HG03342 (cell line): ENCODE data around the gene XK.
"Not testable (repeated sequence)": the region's sequence is repeated elsewhere in the genome, so short reads cannot be mapped to it uniquely, and the experiment has no call there.

Source experiments
- ATAC-seq: cut with Tn5 transposase; IDR thresholded peaks from one replicate; pipeline ENCODE4 v1.9.1; 2021; ENCODE audit warnings: mild to moderate bottlenecking, moderate library complexity; ENCODE audit not compliant: unreplicated experiment

The XK gene, protein sequence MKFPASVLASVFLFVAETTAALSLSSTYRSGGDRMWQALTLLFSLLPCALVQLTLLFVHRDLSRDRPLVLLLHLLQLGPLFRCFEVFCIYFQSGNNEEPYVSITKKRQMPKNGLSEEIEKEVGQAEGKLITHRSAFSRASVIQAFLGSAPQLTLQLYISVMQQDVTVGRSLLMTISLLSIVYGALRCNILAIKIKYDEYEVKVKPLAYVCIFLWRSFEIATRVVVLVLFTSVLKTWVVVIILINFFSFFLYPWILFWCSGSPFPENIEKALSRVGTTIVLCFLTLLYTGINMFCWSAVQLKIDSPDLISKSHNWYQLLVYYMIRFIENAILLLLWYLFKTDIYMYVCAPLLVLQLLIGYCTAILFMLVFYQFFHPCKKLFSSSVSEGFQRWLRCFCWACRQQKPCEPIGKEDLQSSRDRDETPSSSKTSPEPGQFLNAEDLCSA

DNA sequence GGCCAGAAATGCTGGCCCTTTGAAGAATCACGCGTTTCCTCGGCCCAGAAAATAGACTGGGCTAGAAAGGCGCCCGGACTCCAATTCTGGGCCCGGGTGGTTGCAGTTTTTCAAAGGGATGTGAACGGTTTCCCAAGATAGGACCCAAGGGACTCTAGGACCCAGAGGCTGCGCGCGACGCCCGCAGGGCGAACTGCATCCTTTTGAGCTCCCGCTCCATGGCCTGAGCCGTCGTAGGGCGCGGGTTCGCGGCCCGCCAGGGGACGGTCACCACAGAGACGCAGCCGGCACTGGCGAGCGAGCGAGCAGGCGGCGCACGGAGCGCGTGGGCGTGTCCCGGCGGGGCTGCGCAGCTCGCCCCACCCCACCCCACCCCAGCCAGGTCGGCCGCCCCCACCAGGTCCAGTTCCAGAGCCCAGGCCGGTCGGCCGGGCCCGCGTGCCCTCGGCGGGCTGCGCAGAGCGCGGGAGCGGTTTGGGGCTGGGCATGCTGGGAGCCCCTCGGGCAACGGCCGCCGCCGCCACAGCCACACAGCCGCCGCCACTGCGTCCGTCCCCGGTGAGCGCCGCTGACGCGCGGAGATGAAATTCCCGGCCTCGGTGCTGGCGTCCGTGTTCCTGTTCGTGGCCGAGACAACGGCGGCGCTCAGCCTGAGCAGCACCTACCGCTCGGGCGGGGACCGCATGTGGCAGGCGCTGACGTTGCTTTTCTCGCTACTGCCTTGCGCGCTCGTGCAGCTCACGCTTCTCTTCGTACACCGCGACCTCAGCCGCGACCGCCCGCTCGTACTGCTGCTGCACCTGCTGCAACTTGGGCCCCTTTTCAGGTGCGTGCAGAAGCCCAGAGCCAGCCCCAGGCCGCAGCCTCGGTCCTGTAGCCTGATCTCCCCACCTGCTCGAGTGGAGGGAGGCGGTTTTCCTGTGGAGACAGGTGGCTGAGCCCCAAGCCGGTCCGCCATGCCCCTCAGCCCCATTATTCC, at the start of gene XK:
TSS of gene XK (plus strand) at position 411 of the 979 bp plus-strand sequence. CDS start at position 582, 171 bp downstream.
- peak; percentile 55 for ATAC-seq

DNA sequence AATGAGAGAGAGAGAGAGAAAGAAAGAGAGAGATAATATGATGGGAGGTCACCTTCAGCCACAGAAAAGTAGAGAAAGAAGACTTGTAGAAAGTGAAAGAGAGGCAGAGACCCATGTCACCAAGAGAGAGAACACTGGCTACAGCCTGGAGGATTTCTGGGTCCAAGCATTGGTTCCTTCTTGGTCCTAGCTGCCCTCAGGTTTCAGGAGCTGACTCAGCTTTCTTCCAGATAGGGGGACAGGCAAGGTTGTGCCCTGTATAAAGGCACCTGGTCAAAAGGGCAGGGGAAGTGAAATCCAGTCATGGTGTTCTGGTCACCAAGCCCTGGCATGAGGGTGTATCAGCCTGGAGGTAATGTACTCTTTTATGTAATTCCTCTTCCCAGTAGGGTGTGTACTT, 47.5 kb upstream of the XK start:
- no peak for ATAC-seq

DNA sequence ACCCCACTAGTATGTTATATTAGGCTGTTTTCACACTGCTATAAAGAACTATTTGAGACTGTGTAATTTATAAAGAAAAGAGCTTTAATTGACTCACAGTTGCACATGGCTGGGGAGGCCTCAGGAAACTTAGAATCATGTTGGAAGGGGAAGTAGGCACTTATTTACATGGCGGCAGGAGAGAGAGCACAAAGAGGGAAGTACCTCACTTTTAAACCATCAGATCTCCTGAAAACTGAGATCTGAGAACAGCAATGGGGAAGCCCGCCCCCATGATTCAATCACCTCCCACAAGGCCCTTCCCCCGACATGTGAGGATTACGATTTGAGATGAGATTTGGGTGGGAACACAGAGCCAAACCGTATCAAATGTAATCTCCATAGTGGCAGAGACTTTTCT, 45.4 kb upstream of the XK start:
- no peak for ATAC-seq

DNA sequence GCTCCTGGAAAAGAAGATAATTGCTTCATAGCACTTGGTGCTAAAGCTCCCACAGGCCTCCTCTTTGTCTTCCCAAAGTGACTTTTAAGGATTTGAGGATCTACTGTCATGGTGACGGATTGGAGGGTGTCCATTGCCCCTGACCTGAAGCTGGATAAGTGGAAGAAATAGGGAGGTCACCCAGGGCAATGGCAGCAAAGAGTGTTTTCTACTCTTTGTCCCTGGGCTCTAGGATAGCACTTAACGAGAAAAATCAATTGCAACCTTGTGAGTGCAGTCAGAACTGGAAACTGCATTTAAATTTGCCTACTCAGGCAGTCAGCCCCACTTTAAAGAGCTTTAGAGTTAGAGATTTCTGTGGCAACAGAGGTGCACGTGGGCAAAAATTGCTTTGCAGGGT, 43.7 kb upstream of the XK start:
- ATAC-seq = no peak

DNA sequence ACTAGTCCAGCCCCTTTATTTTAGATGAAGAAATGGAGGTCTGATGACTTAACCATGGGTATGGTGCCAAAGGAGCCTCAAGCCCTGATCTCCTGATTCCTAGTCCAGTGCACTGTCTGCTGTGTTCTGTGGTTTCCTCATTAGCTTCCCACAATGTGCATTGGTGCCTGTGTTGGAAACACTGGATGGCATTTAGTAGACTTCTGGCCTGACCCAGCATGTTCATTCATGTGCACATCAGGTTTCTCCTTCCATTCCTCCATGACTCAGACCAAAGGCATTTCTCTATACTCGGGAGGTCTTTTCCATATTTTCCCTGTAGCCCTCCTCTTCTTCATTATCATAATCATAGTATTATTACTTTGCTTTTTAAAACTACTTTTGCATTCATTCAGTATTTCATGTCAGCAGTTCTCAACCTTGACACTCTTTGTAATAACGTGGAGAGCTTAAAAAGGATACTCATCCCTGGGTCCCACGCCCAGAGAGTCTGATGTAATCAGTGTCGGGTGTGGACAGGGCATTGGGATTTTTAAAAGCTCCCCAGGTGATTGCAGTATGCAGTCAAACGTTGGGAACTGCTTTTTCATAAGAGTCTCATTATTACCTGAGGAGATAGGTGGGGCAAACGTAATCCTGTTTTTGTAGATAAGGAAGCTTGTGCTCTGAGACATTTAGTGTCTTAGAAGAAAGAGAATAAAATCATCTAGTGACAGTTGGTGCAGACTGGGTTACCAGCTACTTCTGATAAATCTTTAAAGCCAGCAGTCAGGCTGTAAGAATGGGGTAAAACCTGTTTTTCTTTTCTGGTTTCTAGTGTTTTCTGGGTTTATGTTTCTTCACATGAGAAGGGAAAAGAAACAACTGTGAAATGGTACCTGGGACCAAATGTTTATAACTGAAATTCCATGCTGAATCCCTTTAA, 40.9 kb upstream of the XK start:
- no peak for ATAC-seq

DNA sequence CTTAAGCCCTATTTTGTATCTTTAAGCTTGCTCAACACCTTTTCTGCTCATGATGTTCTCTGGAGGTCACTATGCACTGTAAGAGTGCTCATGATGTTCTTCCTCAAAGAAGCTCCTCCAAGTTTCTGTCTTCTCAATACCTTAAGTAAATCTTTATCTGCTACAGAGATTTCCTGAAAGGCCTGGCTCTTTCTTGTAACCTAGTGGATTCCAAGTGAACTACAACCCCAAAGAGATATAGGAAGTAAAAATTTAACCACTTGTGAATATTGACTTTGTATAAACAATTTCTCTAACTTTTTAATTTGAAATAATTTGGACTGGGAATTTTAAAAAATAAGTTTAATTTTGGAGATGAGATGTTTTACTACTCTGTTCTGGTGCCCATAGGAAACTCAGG, 39.3 kb upstream of the XK start:
- peak; percentile 47 for ATAC-seq

DNA sequence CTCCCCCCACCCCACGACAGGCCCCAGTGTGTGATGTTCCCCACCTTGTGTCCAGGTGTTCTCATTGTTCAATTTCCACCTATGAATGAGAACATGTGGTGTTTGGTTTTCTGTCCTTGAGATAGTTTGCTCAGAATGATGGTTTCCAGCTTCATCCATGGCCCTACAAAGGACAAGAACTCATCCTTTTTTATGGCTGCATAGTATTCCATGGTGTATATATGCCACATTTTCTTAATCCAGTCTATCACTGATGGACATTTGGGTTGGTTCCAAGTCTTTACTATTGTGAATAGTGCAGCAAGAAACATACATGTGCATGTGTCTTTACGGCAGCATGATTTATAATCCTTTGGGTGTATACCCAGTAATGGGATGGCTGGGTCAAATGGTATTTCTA, 34.7 kb upstream of the XK start:
- not testable (repeated sequence) for ATAC-seq

DNA sequence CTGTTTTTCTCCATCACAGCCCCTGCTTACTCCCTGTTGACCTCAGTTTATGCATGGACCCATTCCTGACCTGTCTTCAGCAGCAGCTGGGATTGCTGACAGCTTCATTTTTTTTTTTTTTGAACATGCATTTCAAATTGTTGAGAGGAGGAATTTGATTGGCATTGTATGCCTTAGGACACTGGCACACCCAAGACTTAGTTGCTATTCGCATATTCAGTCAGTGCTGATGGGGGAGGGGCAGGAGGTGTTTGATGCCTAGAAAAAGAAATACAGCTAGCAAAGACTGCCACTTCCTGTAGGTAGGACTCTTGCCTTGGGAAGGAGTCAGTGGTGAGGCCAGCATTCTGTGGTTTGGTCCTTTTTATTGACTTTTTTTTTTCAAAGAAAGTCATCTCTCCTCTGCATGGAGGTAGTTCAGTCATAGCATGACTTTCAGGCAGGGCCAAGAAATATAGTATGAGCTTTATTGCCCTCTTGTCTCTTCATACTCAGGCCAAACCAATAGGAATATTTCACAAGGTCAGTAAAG, 33.6 kb upstream of the XK start:
- ATAC-seq = no peak

DNA sequence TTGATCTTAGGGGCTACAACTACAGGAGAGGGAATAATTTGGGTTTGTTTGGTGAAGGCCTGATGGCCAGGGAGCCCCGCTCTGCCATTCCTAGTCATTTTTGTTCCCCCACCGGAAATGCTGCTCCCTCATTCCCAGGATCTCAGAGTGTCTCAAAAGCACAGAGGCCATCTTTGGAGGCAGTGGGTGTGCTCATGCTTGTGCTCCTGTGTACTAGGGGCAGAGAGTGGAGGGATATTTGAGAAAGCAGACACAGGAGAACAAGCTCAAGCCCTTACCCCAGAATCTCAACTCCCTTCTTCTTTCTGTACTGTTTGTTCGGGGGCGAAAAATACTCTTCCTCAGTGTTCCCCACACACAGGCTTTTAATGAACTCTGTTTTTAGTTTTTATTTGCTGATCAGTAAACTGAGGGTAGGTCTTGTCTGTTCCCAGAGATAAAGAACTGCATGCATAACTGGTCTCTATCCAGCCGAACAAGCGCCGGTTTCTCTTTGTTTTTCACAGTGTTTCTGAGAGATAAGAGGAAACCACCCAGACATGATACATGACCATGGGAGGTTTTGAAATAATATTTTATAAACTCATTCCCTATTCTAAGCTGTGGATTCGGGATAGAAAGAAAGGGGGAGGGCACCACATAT, 32.9 kb upstream of the XK start:
- ATAC-seq = no peak

DNA sequence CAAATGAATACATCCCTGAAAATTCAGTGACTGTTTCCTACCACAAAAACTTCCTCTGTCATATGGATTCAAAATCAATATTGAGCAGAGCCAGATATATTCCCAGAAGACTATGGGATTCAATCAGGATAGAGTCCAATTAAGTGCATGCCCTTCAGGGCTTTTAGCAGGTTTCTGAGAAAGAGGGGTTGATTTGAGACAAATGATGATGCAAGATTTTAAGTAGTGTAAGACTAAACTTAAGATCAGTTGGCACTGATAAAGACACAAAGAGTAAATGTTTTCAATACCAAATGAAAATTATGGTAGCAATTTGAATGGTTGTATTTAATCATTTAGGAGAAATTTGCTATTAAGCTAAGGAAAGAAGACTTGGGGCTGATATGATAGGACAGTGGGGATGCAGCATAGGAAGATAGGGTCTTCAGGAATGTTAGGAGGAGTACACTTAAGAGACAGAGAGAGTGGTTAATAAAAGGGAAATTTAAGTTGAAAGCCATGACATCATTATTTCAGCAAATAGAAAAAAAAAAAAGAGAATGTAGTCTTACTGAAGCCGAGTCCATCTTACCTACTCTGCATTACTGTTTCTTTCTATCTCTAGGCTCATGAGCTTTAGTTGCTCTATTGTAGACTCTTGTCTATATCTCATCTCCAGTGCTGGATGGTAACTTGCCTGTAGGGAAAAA, 32.0 kb upstream of the XK start:
- ATAC-seq = no peak

DNA sequence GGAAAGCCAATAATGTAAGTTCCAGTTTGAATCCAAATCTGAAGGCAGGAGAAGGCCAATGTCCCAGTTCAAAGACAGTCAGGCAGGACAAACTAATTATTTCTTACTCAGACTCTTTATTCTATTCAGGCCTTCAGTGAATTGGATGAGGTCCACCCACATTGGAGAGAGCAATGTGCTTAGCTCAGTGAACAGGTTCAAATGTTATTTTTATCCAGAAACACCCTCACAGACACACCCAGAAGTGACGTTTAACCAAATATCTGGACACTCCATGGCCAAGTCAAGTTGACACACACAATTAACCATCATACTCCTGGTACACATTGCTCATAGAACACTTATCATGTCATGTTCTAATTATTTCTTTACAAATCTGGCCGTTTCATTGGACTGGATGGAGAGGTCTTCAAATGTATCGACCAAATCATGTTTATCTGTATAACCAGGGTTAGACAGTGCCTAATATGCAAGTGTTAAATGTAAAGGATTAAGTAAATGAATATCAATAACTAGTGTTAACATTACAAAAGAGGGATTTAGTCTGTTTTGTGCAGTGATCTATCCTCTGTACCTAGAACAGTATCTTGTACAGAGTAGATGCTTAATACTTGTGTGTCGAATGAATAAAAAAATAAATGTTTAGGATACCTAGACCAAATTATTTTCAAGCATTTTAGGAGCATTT, 27.1 kb upstream of the XK start:
- ATAC-seq = no peak

DNA sequence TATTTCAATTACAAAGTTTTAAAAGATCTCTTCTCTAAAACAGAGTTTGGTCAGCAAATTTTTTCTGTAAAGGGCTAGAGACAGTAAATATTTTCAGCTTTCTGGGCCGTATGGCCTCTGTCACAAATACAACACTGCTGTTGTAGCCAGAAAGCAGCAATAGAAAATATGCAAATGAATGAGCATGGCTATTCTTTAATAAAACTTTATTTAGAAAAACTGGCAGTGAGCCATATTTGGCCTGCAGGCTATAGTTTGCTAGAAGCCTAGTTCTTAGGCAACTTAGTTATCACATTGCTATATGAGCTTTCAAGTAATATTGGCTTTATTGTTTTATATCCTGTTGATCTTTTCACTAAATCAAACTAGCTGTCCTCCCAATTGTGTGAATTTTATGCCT, 26.5 kb upstream of the XK start:
- no peak for ATAC-seq

DNA sequence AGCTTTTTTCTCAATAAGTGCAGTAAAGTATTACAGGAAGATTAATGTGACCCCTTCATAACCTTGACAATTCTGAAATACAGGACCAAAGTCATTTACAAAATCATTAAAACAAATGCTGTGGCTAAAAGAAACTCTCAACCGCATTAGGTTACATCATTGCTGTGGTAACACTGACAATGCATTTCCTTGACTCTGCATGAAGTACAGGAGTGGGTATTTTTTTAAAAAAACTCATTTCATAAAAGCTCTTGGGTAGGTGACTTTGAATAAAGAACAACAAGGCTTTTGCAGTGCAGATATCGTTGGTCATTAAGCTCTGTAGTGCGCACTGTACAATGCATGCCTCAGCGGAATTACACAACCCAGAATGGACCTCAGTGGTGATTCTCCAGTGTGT, 23.4 kb upstream of the XK start:
- ATAC-seq = no peak

DNA sequence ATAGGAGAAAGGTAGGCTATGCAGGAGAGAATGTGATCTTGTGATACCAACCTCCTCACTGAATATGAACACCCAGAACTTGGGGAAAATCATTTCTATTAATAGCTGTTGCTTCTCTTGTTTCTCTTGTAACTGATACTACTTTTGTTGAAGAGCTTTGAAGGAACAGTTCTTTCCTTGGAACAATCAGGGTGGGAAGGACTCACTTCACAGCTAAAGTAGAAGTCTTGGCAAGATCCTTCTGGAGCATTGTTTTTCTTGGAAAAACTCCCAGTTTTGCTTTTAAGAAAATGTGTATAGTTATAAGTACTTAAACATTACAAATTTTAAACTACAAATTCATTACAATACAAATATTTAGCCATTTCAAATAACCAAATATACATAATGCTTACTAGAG, 19.1 kb upstream of the XK start:
- no peak for ATAC-seq

DNA sequence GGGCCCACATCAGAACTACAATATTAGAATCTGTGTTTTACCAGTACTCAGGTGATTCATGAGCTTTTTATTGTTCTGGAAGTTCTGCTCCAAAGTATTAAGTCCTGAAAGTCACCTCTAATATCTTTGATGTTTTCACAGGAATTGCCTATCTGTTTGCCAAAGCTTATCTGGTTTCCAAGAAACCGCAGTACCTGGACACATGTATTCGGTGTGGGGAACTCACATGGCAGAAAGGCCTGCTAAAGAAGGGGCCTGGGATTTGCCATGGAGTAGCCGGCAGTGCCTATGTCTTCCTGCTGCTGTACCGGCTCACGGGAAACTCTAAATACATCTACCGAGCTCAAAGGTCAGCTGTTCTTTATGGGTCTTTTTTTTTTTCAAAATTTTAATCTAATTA, 18.4 kb upstream of the XK start:
- no peak for ATAC-seq

DNA sequence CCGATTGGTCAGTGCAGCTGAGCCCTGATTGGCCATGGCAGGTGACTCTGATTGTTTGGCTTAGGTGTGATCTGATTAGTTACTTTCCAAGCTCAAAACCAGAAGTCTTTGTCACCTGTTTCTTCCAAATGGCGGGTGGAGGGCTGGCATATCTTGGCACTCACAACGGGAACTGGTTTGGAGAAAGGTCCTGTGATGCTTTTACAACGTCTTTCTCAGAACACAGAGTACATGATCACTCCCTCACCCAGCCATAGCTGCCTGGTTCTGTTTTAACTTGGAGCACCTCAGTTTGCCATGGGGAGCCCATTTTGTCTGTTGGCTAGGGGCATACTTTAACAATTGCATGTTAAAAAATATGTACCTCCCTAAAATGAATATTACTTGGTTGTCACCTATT, 13.0 kb upstream of the XK start:
- ATAC-seq = no peak

DNA sequence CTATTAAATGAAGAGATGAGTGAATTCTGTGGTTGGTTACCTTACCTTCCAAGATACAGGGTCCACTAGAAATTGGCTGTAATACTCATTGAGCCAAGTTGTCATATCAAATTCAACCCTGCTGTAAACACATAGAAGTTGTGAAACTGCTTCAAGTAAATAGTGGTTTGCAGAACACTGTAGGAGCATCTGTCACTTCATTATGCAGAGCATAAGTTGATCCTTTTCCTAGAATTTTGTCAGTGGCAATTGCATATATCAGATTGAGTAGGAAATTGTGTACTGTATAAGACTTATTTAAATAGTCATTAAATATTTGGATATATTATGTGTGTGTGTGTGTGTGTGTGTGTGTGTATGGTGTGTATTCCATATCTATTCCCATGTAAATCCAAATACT, 8.8 kb upstream of the XK start:
- ATAC-seq = no peak

DNA sequence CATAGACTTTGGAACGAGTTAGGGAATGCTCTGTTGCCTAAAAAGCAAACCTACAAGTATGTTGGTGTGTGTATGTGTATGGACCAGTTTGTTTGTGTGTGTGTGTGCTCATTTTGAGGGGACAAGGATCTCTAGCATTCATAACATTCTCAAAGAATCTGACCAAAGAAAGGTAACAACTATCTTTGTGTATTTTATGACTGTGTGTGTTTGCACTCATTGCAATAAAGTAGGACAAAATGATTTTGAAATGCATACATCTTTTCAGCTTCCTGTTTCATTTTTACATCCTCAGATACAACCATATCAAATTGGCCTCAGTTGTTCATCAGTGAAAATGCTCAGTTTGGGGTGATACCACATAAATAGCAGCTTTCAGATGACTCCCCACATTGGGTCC, 8.3 kb upstream of the XK start:
- ATAC-seq = no peak

DNA sequence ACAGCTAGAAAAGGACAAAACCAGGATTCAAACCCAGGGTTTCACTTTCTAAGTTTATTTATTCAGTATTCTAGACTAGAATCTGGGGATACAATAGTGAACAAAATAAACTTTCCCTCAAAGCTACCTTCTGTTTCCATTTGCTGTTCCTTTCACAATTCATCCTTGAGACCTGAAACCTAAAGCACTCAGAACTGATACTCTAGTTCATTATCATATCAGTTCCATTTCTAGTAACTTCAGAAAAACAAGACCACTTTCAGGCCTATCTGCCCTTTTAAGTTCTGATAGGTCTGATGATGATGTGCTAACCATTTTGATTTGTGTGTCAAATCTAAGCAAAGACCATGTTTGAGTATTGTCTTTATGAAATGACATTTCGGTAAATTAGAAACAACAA, 7.8 kb upstream of the XK start:
- peak; percentile 71 for ATAC-seq
